Osteocyte (in vitro differentiated cells): Measurements from ENCODE around the gene ITGB4. TPM values are rescaled to one million over a fixed set of nuclear protein-coding genes. Genes with fewer than 3 reads are reported as not detected.

Source experiments
- DNase-seq: peaks from one replicate; pipeline ENCODE4 v3.0.0; 2021; ENCODE audit warnings: mixed read lengths; ENCODE audit not compliant: unreplicated experiment; ENCODE audit errors: extremely low spot score
- H3K27ac Mint-ChIP-seq: one replicate; pipeline ENCODE4 v1.8.0; 2021; ENCODE audit warnings: mild to moderate bottlenecking, mixed read lengths; ENCODE audit not compliant: unreplicated experiment
- H3K27me3 Mint-ChIP-seq: one replicate; pipeline ENCODE4 v1.8.0; 2021; ENCODE audit warnings: mixed read lengths; ENCODE audit not compliant: unreplicated experiment
- H3K36me3 Mint-ChIP-seq: one replicate; pipeline ENCODE4 v1.8.0; 2021; ENCODE audit warnings: mixed read lengths; ENCODE audit not compliant: unreplicated experiment
- H3K4me1 Mint-ChIP-seq: one replicate; pipeline ENCODE4 v1.8.0; 2021; ENCODE audit warnings: mixed read lengths; ENCODE audit not compliant: unreplicated experiment
- H3K4me3 Mint-ChIP-seq: one replicate; pipeline ENCODE4 v1.8.0; 2021; ENCODE audit warnings: mild to moderate bottlenecking, moderate library complexity, mixed read lengths; ENCODE audit not compliant: unreplicated experiment
- H3K9me3 Mint-ChIP-seq: one replicate; pipeline ENCODE4 v1.8.0; 2021; ENCODE audit warnings: mixed read lengths; ENCODE audit not compliant: unreplicated experiment
- CTCF ChIP-seq: fragments of 200-600 bp; sonication (generic); IDR thresholded peaks from 2 replicates; pipeline ENCODE4 v1.5.0; 2021; ENCODE audit warnings: antibody characterized with exemption, mild to moderate bottlenecking, moderate library complexity
- total RNA-seq: library from RNA; stranded (reverse); gene quantifications from 2 replicates; pipeline ENCODE4 v1.2.1, GENCODE V29; 2021

ITGB4 gene
- total RNA-seq, 1 donor from 2014 or later, result 460 TPM

- peak overlapping the region; percentile 83 for H3K27ac Mint-ChIP-seq
- H3K4me1 Mint-ChIP-seq, result peaks cover 27% of the 10 kb centered on the region
- H3K36me3 Mint-ChIP-seq, result peaks cover 4% of the 10 kb centered on the region
- DNase-seq, result no peak
- no peaks in the 10 kb centered on the region for H3K27me3 Mint-ChIP-seq
- peak; percentile 5 for TF ChIP-seq CTCF
- peak overlapping the region; percentile 77 for H3K4me3 Mint-ChIP-seq
- H3K9me3 Mint-ChIP-seq, result no peaks in the 10 kb centered on the region
Measured at GRCh38 chr17:75721463-75722011, 278 bp downstream of the ITGB4 start.

- Mint-ChIP-seq H3K36me3 (peaks cover 5% of the 10 kb centered on the region), H3K4me3 (peak overlapping the region; percentile 77), H3K9me3 (no peaks in the 10 kb centered on the region), H3K4me1 (peaks cover 27% of the 10 kb centered on the region), H3K27me3 (no peaks in the 10 kb centered on the region), H3K27ac (peak overlapping the region; percentile 83)
- DNase-seq, result no peak
- no peak for TF ChIP-seq CTCF
Measured at GRCh38 chr17:75722076-75722475, 817 bp downstream of the ITGB4 start.

GRCh38 chr17:75722542-75723095, 1.4 kb downstream of the ITGB4 start:
- Mint-ChIP-seq H3K4me3 (peak overlapping the region; percentile 77), H3K27ac (peak overlapping the region; percentile 83), H3K36me3 (peaks cover 9% of the 10 kb centered on the region), H3K27me3 (no peaks in the 10 kb centered on the region), H3K4me1 (peaks cover 27% of the 10 kb centered on the region), H3K9me3 (no peaks in the 10 kb centered on the region)
- no peak for TF ChIP-seq CTCF
- no peak for DNase-seq

GRCh38 chr17:75723171-75723930, 2.1 kb downstream of the ITGB4 start:
- Mint-ChIP-seq H3K27me3 (no peaks in the 10 kb centered on the region), H3K36me3 (peaks cover 14% of the 10 kb centered on the region), H3K9me3 (no peaks in the 10 kb centered on the region), H3K27ac (peak overlapping the region; percentile 75), H3K4me3 (peak overlapping the region; percentile 77), H3K4me1 (peaks cover 27% of the 10 kb centered on the region)
- no peak for DNase-seq
- TF ChIP-seq CTCF, result no peak
